Measurements from ENCODE around the gene FAM3D. TPM values are rescaled to one million over a fixed set of nuclear protein-coding genes. Genes with fewer than 3 reads are reported as not detected.
A peak's percentile ranks its signal among the peaks of the same experiment; 100 is the strongest.
"Not testable (repeated sequence)": the region's sequence is repeated elsewhere in the genome, so short reads cannot be mapped to it uniquely, and the experiment has no call there.

The FAM3D gene
- total RNA-seq, 1 donor from 2014 or later = 4.0 TPM

GRCh38 chr3:58679974-58680666 lies 13.5 kb upstream of the FAM3D start:
- Histone ChIP-seq H3K4me1 (no peaks in the 10 kb centered on the region), H3K36me3 (no peaks in the 10 kb centered on the region), H3K27ac (peak overlapping the region; percentile 42), H3K27me3 (no peaks in the 10 kb centered on the region), H3K4me3 (no peak overlapping the region), H3K9me3 (no peaks in the 10 kb centered on the region)
- no peak for DNase-seq
- ATAC-seq = peak; percentile 49
- intact Hi-C loops (cut with DNase I) = no loop called here
- TF ChIP-seq CTCF (IDR thresholded peaks at IDR 0.05) = no peak

GRCh38 chr3:58679446-58679845 lies 12.9 kb upstream of the FAM3D start:
- H3K4me1 ChIP-seq = no peaks in the 10 kb centered on the region
- ATAC-seq = no peak
- no peaks in the 10 kb centered on the region for H3K36me3 ChIP-seq
- H3K27ac ChIP-seq = peak overlapping the region; percentile 42
- intact Hi-C loops (cut with DNase I) = no loop called here
- no peaks in the 10 kb centered on the region for H3K9me3 ChIP-seq
- no peak for DNase-seq
- no peaks in the 10 kb centered on the region for H3K27me3 ChIP-seq
- TF ChIP-seq CTCF (IDR thresholded peaks at IDR 0.05) = no peak
- no peak overlapping the region for H3K4me3 ChIP-seq

DNA sequence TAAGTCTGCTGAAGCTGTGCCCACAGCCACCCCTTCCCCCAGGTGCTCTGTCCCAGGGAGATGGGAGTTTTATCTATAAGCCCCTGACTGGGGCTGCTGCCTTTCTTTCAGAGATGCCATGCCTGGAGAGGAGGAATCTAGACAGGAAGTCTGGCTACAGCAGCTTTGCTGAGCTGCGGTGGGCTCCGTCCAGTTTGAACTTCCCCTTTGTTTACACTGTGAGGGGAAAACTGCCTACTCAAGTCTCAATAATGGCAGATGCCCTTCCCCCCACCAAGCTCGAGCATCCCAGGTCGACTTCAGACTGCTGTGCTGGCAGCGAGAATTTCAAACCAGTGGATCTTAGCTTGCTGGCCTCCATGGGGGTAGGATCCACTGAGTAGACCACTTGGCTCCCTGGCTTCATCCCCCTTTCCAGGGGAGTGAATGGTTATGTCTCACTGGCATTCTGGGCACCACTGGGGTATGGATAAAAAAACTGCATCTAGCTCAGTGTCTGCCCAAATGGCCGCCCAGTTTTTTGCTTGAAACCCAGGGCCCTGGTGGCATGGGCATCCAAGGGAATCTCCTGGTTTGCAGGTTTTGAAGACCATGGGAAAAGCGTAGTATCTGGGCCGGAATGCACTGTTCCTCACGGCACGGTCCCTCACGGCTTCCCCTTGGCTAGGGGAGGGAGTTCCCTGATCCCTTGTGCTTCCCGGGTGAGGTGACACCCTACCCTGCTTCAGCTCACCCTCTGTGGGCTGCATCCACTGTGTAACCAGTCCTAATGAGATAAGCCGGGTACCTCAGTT lies 11.8 kb upstream of the FAM3D start:
- H3K27me3 ChIP-seq; H3K27ac ChIP-seq; DNase-seq; H3K36me3 ChIP-seq; intact Hi-C loops (cut with DNase I); ATAC-seq; H3K4me1 ChIP-seq; H3K4me3 ChIP-seq; H3K9me3 ChIP-seq: not testable (repeated sequence)

DNA sequence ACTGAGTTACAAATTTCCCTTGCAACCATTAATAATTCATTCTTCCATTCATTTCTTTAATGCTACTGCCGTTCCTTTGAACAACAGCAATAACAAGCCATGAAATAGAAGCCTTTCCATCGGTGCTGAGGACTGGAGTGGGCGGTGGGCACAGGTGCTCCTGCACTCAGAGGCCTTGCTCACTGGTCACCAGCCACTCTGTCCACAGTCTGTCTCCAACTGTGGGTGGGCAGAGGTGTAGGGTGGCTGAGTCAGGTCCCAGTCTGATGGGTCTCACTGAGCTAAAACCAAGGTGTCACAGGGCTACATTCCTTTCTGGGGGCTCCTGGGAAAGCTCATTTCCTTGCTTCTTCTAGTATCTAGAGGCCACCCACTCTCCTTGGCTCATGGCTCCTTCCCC lies 6.3 kb upstream of the FAM3D start:
- no peak for DNase-seq
- intact Hi-C loops (cut with DNase I) = no loop called here

GRCh38 chr3:58672451-58672850 lies 5.9 kb upstream of the FAM3D start:
- DNase-seq (no peak), ATAC-seq (no peak)
- Histone ChIP-seq H3K4me1 (no peaks in the 10 kb centered on the region), H3K9me3 (no peaks in the 10 kb centered on the region), H3K36me3 (no peaks in the 10 kb centered on the region), H3K4me3 (no peak overlapping the region), H3K27me3 (no peaks in the 10 kb centered on the region), H3K27ac (no peak overlapping the region)
- no peak for TF ChIP-seq CTCF (IDR thresholded peaks at IDR 0.05)
- intact Hi-C loops (cut with DNase I) = no loop called here

More for the DNA sequence above, 6.3 kb upstream of the FAM3D start:
- no peak overlapping the region for H3K27ac ChIP-seq
- H3K9me3 ChIP-seq = no peaks in the 10 kb centered on the region
- TF ChIP-seq CTCF (IDR thresholded peaks at IDR 0.05) = no peak
- no peaks in the 10 kb centered on the region for H3K27me3 ChIP-seq
- H3K4me1 ChIP-seq = no peaks in the 10 kb centered on the region
- peak; percentile 17 for ATAC-seq
- H3K36me3 ChIP-seq = no peaks in the 10 kb centered on the region
- no peak overlapping the region for H3K4me3 ChIP-seq

- no peak for ATAC-seq
- H3K4me1 ChIP-seq = peaks cover 4% of the 10 kb centered on the region
- H3K36me3 ChIP-seq = no peaks in the 10 kb centered on the region
- no peak for DNase-seq
- H3K27ac ChIP-seq = no peak overlapping the region
- H3K9me3 ChIP-seq = no peaks in the 10 kb centered on the region
- no peak for TF ChIP-seq CTCF (IDR thresholded peaks at IDR 0.05)
- intact Hi-C loops (cut with DNase I) = no loop called here
- no peaks in the 10 kb centered on the region for H3K27me3 ChIP-seq
- H3K4me3 ChIP-seq = no peak overlapping the region
These were observed 4.0 kb upstream of the FAM3D start for GRCh38 chr3:58670506-58671135.
